DOHH2 (cell line): ENCODE results near the gene DHH.
A peak's percentile ranks its signal among the peaks of the same experiment; 100 is the strongest.

Source experiments
- EZH2phosphoT487 ChIP-seq: fragments of 200-600 bp; sonication (generic); IDR thresholded peaks from 2 replicates; pipeline ENCODE4 v1.6.1; 2017; ENCODE audit warnings: borderline replicate concordance, mild to moderate bottlenecking, antibody characterized with exemption, low read length, moderate library complexity, mixed read lengths
- TF ChIP-seq, protein P1 (sequence below): fragments of 200-600 bp; sonication (generic); IDR thresholded peaks from one replicate; pipeline ENCODE4 v1.5.1; 2014; ENCODE audit warnings: antibody characterized with exemption, mild to moderate bottlenecking, low read depth, low read length; ENCODE audit not compliant: poor library complexity, severe bottlenecking

- TF ChIP-seq, protein P1, sequence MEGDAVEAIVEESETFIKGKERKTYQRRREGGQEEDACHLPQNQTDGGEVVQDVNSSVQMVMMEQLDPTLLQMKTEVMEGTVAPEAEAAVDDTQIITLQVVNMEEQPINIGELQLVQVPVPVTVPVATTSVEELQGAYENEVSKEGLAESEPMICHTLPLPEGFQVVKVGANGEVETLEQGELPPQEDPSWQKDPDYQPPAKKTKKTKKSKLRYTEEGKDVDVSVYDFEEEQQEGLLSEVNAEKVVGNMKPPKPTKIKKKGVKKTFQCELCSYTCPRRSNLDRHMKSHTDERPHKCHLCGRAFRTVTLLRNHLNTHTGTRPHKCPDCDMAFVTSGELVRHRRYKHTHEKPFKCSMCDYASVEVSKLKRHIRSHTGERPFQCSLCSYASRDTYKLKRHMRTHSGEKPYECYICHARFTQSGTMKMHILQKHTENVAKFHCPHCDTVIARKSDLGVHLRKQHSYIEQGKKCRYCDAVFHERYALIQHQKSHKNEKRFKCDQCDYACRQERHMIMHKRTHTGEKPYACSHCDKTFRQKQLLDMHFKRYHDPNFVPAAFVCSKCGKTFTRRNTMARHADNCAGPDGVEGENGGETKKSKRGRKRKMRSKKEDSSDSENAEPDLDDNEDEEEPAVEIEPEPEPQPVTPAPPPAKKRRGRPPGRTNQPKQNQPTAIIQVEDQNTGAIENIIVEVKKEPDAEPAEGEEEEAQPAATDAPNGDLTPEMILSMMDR, result peak; percentile 98
- TF ChIP-seq EZH2phosphoT487, result no peak
Observed at GRCh38 chr12:49130151-49131050, 35.8 kb upstream of the DHH start.
